Glutamatergic neuron (in vitro differentiated cells): Measurements from ENCODE around the gene CD44. TPM values are rescaled to one million over a fixed set of nuclear protein-coding genes. Genes with fewer than 3 reads are reported as not detected.

ENCODE experiments used
- DNase-seq: peaks from one replicate; pipeline ENCODE4 v3.0.0; 2022
- H3K27ac Mint-ChIP-seq: one replicate; pipeline ENCODE4 v1.8.0; 2020; ENCODE audit warnings: mild to moderate bottlenecking, mixed read lengths, inconsistent platforms; ENCODE audit not compliant: unreplicated experiment
- H3K27me3 Mint-ChIP-seq: one replicate; pipeline ENCODE4 v1.8.0; 2020; ENCODE audit warnings: mild to moderate bottlenecking, moderate library complexity, mixed read lengths, inconsistent platforms; ENCODE audit not compliant: unreplicated experiment
- H3K36me3 Mint-ChIP-seq: one replicate; pipeline ENCODE4 v1.8.0; 2020; ENCODE audit warnings: mild to moderate bottlenecking, mixed read lengths, inconsistent platforms; ENCODE audit not compliant: unreplicated experiment
- H3K4me1 Mint-ChIP-seq: one replicate; pipeline ENCODE4 v1.8.0; 2020; ENCODE audit warnings: mild to moderate bottlenecking, low read depth, mixed read lengths, inconsistent platforms; ENCODE audit not compliant: unreplicated experiment
- H3K4me3 Mint-ChIP-seq: one replicate; pipeline ENCODE4 v1.8.0; 2020; ENCODE audit warnings: mild to moderate bottlenecking, mixed read lengths, inconsistent platforms; ENCODE audit not compliant: unreplicated experiment
- H3K9me3 Mint-ChIP-seq: one replicate; pipeline ENCODE4 v1.8.0; 2020; ENCODE audit warnings: mild to moderate bottlenecking, moderate library complexity, mixed read lengths, inconsistent platforms; ENCODE audit not compliant: unreplicated experiment
- CTCF ChIP-seq: fragments of 200-600 bp; sonication (generic); IDR thresholded peaks from one replicate; pipeline ENCODE4 v1.5.0; 2021; ENCODE audit not compliant: partially characterized antibody, unreplicated experiment
- total RNA-seq: library from RNA; stranded (reverse); fragmentation: NEBNext Ultra II Directional; extraction: Animal tissue kit (Norgen Biotek cat#: 25700); gene quantifications from one replicate; pipeline ENCODE4 v1.2.1, GENCODE V29; 2021; ENCODE audit not compliant: unreplicated experiment

The CD44 gene
- total RNA-seq, 1 donor from 2014 or later, result 0.71 TPM

DNA sequence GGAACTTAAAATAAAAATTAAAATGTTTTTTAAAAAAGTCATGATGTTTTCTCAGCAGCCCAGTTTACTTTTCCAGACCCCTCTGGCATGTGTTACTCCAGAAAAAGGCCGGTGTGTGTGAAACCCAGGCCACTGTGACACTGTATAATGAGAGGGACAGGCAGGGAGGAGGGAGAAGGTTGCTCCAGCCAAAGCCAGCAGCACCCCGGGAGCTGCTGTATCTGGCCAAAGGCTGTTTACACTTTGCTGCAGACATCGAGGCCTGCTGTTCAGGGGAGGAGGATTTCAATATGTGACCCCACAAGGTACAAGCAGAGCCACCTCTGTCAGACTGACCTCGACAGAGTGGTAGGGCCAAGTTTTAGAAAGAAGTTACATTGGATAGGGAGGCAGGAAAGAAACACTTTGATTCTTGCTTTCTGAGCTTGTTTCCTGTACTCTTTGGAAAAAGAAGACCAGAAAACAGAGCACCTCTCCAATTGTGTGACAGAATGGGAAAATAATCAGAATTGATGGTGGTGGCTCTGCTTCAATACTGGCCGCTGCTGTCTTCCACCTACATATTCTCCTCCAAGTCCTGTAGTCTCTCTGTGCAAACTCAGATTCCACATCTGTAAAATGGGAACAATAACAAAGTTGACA is 41.0 kb upstream of the CD44 start:
- H3K9me3 Mint-ChIP-seq, result no peaks in the 10 kb centered on the region
- DNase-seq, result no peak
- no peak overlapping the region for H3K27ac Mint-ChIP-seq
- no peaks in the 10 kb centered on the region for H3K27me3 Mint-ChIP-seq
- TF ChIP-seq CTCF, result no peak
- H3K36me3 Mint-ChIP-seq, result peaks cover 5% of the 10 kb centered on the region
- no peaks in the 10 kb centered on the region for H3K4me1 Mint-ChIP-seq
- no peak overlapping the region for H3K4me3 Mint-ChIP-seq

- Mint-ChIP-seq H3K27ac (no peak overlapping the region), H3K4me3 (no peak overlapping the region), H3K9me3 (no peaks in the 10 kb centered on the region), H3K36me3 (peaks cover 5% of the 10 kb centered on the region), H3K27me3 (no peaks in the 10 kb centered on the region), H3K4me1 (no peaks in the 10 kb centered on the region)
- no peak for TF ChIP-seq CTCF
- DNase-seq, result no peak
These were observed 40.1 kb upstream of the CD44 start for GRCh38 chr11:35098855-35099254.

GRCh38 chr11:35099278-35100012 is 39.5 kb upstream of the CD44 start:
- TF ChIP-seq CTCF, result no peak
- H3K36me3 Mint-ChIP-seq, result peaks cover 5% of the 10 kb centered on the region
- no peak overlapping the region for H3K27ac Mint-ChIP-seq

DNA sequence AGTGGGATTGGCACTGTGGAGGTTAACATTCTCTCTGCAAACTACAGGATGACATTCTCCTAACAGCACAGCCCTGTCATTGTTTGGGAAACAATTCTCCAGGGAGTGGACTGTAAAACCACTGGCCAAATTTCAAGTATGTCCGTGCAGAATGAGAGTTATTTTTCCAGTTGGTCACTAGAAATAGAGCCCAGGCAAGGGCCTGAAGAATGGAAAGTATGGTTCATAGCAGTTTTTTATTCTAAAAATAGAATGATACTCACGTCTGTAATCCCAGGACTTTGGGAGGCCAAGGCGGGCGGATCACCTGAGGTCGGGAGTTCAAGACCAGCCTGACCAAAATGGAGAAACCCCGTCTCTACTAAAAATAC is 39.0 kb upstream of the CD44 start:
- Mint-ChIP-seq H3K4me1 (no peaks in the 10 kb centered on the region), H3K4me3 (no peak overlapping the region), H3K9me3 (no peaks in the 10 kb centered on the region), H3K27me3 (no peaks in the 10 kb centered on the region), H3K27ac (no peak overlapping the region), H3K36me3 (peaks cover 5% of the 10 kb centered on the region)
- no peak for DNase-seq
- no peak for TF ChIP-seq CTCF

More at GRCh38 chr11:35099278-35100012, 39.5 kb upstream of the CD44 start:
- no peak for DNase-seq
- no peaks in the 10 kb centered on the region for H3K4me1 Mint-ChIP-seq
- no peak overlapping the region for H3K4me3 Mint-ChIP-seq
- H3K9me3 Mint-ChIP-seq, result no peaks in the 10 kb centered on the region
- no peaks in the 10 kb centered on the region for H3K27me3 Mint-ChIP-seq

- Mint-ChIP-seq H3K9me3 (no peaks in the 10 kb centered on the region), H3K27ac (no peak overlapping the region), H3K4me1 (no peaks in the 10 kb centered on the region), H3K4me3 (no peak overlapping the region), H3K36me3 (peaks cover 5% of the 10 kb centered on the region), H3K27me3 (no peaks in the 10 kb centered on the region)
- TF ChIP-seq CTCF, result no peak
- DNase-seq, result no peak
These were observed 37.7 kb upstream of the CD44 start for GRCh38 chr11:35101223-35101622.
